Kidney (tissue), 14 donors: ENCODE measurements around the gene NATD1. TPM values are rescaled to one million over a fixed set of nuclear protein-coding genes. Genes with fewer than 3 reads are reported as not detected.

ENCODE experiments used
- DNase-seq, 5 donors: peaks; one replicate each; pipeline ENCODE4 v3.0.0-alpha.2; 2013 to 2020
- FAIRE-seq: peaks from 2 replicates; lab custom pipeline; 2012; peaks lifted over from hg19 to GRCh38; lab: Jason Lieb, UNC
- H3K27ac ChIP-seq, 2 donors: one replicate each; pipeline ENCODE4 v1.7.0; 2013; ENCODE audit warnings: low read depth in 2 of 2, low read length in 2 of 2, inconsistent platforms in 1 of 2
- H3K27me3 ChIP-seq: one replicate; pipeline ENCODE4 v1.7.1; 2013; ENCODE audit warnings: low read length, inconsistent platforms; ENCODE audit not compliant: control insufficient read depth, insufficient read depth
- H3K36me3 ChIP-seq, 3 donors: one replicate each; pipeline versions ENCODE4 v1.7.0 to v1.7.1; 2013; ENCODE audit warnings: low read length in 3 of 3, control low read depth in 1 of 3, inconsistent platforms in 1 of 3; ENCODE audit not compliant: insufficient read depth in 3 of 3, control insufficient read depth in 2 of 3
- H3K4me1 ChIP-seq, 3 donors: one replicate each; pipeline versions ENCODE4 v1.7.0 to v1.7.1; 2013; ENCODE audit warnings: low read length in 3 of 3, inconsistent platforms in 1 of 3, low read depth in 1 of 3; ENCODE audit not compliant: control insufficient read depth in 2 of 3, insufficient read depth in 2 of 3
- H3K4me3 ChIP-seq, 3 donors: one replicate each; pipeline versions ENCODE4 v1.7.0 to v1.8.1; 2013; ENCODE audit warnings: low read length in 3 of 3, control low read depth in 1 of 3, inconsistent platforms in 1 of 3
- H3K9ac ChIP-seq, 3 donors: one replicate each; pipeline versions ENCODE4 v1.7.0 to v1.7.1; 2013; ENCODE audit warnings: low read length in 3 of 3, control low read depth in 1 of 3, inconsistent platforms in 1 of 3
- H3K9me3 ChIP-seq, 3 donors: one replicate each; pipeline versions ENCODE4 v1.7.0 to v1.7.1; 2013; ENCODE audit warnings: low read length in 3 of 3, control low read depth in 1 of 3, inconsistent platforms in 1 of 3; ENCODE audit not compliant: control insufficient read depth in 2 of 3, insufficient read depth in 1 of 3
- intact Hi-C: fragments of 100-400 bp; cut with DNase I; formaldehyde crosslinking; loops from one replicate; pipeline ENCODE4 v1.11.1; 2022
- polyA plus RNA-seq: library from polyadenylated mRNA; stranded (reverse); fragments of 350-450 nt; fragmentation: Illumina TruSeq; extraction: RNeasy Lipid Tissue Mini Kit (QIAGEN cat#74804); gene quantifications from one replicate; pipeline ENCODE4 v1.2.3, GENCODE V29; 2014; ENCODE audit warnings: low read depth, low replicate concordance; ENCODE audit not compliant: insufficient read depth
- total RNA-seq: library from RNA; stranded (reverse); fragmentation: NEBNext Ultra II Directional; extraction: Animal tissue kit (Norgen Biotek cat#: 25700); gene quantifications from one replicate; pipeline ENCODE4 v1.2.1, GENCODE V29; 2021
- TF ChIP-seq, protein P1 (sequence below): IDR thresholded peaks from 3 replicates; pipeline ENCODE4 v1.5.1; 2012; ENCODE audit warnings: mild to moderate bottlenecking, moderate library complexity, borderline replicate concordance; ENCODE audit not compliant: insufficient read depth; ENCODE audit errors: extremely low read depth
- donor health status: control.
- donor health status: control.
- donor health status: control.
- donor health status: control.
- donor health status: control.
- donor health status: DM: yes; HTN: yes; CAD: no.
- donor health status: Normal renal cell carcinoma (clear cell type).

The NATD1 gene
- total and polyA plus RNA-seq, 2 donors from 2014 or later: 5.0 to 14.2 TPM

DNA sequence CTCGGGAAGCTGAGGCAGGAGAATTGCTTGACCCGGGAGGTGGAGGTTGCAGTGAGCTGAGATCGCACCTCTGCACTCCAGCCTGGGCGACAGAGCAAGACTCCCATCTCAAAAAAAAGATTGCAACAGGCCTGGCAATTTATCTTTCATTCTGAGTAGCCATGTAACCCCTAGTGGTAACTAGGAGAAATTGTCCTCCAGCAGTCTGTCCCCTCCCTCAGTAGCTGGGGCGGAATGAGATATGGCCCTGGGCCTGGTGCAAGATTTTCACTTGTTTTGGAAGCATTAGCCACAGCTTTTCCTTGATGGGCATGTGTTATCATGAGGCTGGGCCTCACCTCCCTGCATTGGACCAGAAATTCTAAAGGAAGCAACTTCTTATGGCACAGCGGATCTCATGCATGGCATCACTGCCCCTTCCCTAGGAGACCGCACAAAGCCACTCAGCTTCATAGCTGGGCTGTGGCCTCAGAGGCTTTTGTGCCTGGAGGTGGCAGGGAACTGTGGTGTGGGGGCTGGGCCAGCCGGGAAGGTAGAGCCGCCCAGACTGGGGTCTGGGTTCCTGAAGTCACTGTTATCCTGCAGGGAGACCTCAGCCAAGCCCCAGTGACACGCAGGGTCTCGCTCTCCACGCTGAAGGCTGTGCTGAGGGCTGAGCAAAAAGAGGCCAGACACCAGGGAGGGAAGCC, 13.4 kb downstream of the NATD1 start:
- intact Hi-C loops: no loop called here
- no peak for FAIRE-seq
- peak in 2 of 5 donors; percentile 24 to 50 for DNase-seq

DNA sequence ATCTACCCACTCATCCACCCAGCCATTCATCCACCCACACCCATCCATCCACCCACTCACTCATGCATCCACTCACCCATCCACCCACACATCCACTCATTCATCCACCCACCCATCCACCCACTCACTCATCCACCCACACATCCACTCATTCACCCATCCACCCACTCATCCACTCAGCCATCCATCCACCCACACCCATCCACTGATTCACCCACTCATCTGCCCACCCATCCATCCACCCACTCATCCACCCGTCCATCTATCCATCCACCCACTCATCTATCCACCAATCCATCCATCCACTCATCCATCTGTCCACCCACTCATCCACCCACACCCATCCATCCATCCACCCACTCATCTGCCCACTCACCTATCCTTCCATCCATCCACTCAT, 17.3 kb downstream of the NATD1 start:
- Histone ChIP-seq H3K4me1 (no peaks in the 10 kb centered on the region), H3K36me3 (no peaks in the 10 kb centered on the region), H3K27ac (no peak overlapping the region), H3K9me3 (peaks cover 0 to 6% (median 0%) of the 10 kb centered on the region in 3 donors), H3K9ac (no peak overlapping the region), H3K4me3 (no peak overlapping the region), H3K27me3 (no peaks in the 10 kb centered on the region)
- FAIRE-seq (no peak), DNase-seq (no peak)
- TF ChIP-seq, protein P1, sequence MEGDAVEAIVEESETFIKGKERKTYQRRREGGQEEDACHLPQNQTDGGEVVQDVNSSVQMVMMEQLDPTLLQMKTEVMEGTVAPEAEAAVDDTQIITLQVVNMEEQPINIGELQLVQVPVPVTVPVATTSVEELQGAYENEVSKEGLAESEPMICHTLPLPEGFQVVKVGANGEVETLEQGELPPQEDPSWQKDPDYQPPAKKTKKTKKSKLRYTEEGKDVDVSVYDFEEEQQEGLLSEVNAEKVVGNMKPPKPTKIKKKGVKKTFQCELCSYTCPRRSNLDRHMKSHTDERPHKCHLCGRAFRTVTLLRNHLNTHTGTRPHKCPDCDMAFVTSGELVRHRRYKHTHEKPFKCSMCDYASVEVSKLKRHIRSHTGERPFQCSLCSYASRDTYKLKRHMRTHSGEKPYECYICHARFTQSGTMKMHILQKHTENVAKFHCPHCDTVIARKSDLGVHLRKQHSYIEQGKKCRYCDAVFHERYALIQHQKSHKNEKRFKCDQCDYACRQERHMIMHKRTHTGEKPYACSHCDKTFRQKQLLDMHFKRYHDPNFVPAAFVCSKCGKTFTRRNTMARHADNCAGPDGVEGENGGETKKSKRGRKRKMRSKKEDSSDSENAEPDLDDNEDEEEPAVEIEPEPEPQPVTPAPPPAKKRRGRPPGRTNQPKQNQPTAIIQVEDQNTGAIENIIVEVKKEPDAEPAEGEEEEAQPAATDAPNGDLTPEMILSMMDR: no peak
- intact Hi-C loops: no loop called here

More for the DNA sequence above, 13.4 kb downstream of the NATD1 start:
- peaks cover 0 to 14% (median 11%) of the 10 kb centered on the region in 3 donors for H3K4me1 ChIP-seq
- no peak overlapping the region for H3K27ac ChIP-seq
- no peaks in the 10 kb centered on the region for H3K36me3 ChIP-seq
- H3K9me3 ChIP-seq: no peaks in the 10 kb centered on the region
- no peaks in the 10 kb centered on the region for H3K27me3 ChIP-seq
- H3K4me3 ChIP-seq: no peak overlapping the region
- no peak overlapping the region for H3K9ac ChIP-seq
- TF ChIP-seq, protein P1: peak; percentile 27

DNA sequence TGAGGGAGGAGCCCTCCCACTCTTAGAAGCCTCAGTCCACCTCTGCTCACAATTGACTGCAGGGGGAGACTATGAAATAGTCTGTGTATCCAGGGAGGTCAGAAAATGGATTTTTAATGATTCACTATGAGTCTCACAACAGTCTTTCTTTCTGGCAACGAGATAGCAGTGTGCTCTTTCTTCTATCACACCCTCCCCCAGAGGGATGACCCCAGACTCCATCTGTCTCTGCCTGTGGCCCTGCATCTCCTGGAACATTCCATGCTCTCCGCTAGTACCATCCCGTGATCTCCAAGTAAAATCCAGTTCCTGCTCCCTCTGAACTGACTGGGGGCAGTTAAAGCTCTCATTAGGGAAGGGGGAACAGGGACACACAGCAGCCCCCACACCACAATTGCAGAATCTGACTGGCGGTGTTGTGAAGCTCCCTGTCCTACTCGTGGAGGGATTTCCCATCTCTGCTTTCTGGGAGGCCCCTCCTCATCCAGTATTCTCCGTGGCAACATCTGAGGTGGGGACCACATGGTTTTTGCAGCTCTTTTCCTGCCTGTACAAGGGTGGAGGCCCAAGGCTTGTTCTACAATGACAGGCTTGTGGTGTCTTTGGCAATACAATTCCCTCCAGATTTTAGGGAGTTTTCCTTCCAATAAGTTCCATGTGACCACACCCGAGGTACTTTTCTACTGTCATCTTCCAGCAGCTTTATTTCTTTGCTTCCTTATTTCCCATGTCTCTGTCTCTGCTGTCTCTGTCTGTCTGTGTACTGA, 19.4 kb downstream of the NATD1 start:
- Histone ChIP-seq H3K36me3 (no peaks in the 10 kb centered on the region), H3K9me3 (peaks cover 0 to 6% (median 0%) of the 10 kb centered on the region in 3 donors), H3K4me3 (no peak overlapping the region), H3K4me1 (no peaks in the 10 kb centered on the region), H3K27me3 (no peaks in the 10 kb centered on the region), H3K27ac (no peak overlapping the region), H3K9ac (no peak overlapping the region)
- DNase-seq: no peak
- intact Hi-C loops: no loop called here
- no peak for FAIRE-seq
- TF ChIP-seq, protein P1: no peak
